Measurements from ENCODE around the gene MACF1. TPM values are rescaled to one million over a fixed set of nuclear protein-coding genes. Genes with fewer than 3 reads are reported as not detected.
"Not testable (repeated sequence)": the region's sequence is repeated elsewhere in the genome, so short reads cannot be mapped to it uniquely, and the experiment has no call there.

The MACF1 gene
- total RNA-seq, 2 experiments from 2014 or later = 248 to 252 TPM

DNA sequence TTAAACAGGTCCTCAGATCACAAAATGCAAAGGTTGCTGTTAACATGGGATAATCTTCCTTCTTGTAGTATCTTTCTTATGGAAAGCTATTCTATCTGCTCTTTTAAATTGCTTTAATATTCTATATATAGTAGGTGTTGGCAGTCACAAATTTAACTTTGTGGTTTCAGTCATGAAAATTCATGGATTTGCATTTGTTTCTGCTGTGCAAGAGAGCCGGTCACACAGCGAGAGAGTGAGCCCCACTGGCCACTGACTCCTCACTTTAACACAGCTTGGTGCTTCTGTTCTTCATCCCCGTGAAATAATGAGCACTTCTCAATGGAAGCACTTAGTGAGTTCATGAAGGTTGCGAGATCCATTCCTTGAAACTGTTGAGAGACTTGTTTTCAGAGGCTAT lies 268.8 kb downstream of the MACF1 start:
- ATAC-seq (ENCODE audit: poor library complexity) (no peak), DNase-seq (no peak)
- Mint-ChIP-seq H3K27me3 (no peaks in the 10 kb centered on the region), H3K36me3 (ENCODE audit: low read depth) (peaks cover 80% of the 10 kb centered on the region), H3K4me1 (ENCODE audit: low read depth) (no peaks in the 10 kb centered on the region), H3K27ac (no peak overlapping the region), H3K9me3 (no peaks in the 10 kb centered on the region), H3K4me3 (no peak overlapping the region)
- Histone ChIP-seq H3K4me3 (ENCODE audit: low read length) (no peak overlapping the region), H3K4me1 (ENCODE audit: insufficient read depth, low read length) (no peaks in the 10 kb centered on the region), H3K9me3 (ENCODE audit: control insufficient read depth in 1 of 2, insufficient read depth in 1 of 2, low read length in 2 of 2) (no peaks in the 10 kb centered on the region), H3K27me3 (ENCODE audit: control insufficient read depth in 1 of 2, insufficient read depth in 2 of 2, low read length in 2 of 2) (no peaks in the 10 kb centered on the region), H3K36me3 (ENCODE audit: insufficient read depth, low read length) (peaks cover 61% of the 10 kb centered on the region), H3K27ac (ENCODE audit: low read depth in 1 of 2, low read length in 2 of 2) (no peak overlapping the region)
- intact Hi-C loops (cut with DNase I, micrococcal nuclease) = no loop called here
- TF ChIP-seq CTCF (IDR thresholded peaks at IDR 0.05) = no peak
- POLR2A ChIA-PET = no interaction called here
- CTCF ChIA-PET = no interaction called here

GRCh38 chr1:39474810-39475209 lies 270.3 kb downstream of the MACF1 start:
- Mint-ChIP-seq H3K36me3 (ENCODE audit: low read depth) (peaks cover 78% of the 10 kb centered on the region), H3K9me3 (no peaks in the 10 kb centered on the region), H3K27ac (no peak overlapping the region), H3K4me1 (ENCODE audit: low read depth) (no peaks in the 10 kb centered on the region), H3K4me3 (no peak overlapping the region), H3K27me3 (no peaks in the 10 kb centered on the region)
- no peak for TF ChIP-seq CTCF (IDR thresholded peaks at IDR 0.05)
- ATAC-seq (ENCODE audit: poor library complexity) (no peak), DNase-seq (no peak)
- Histone ChIP-seq H3K27ac (ENCODE audit: low read depth in 1 of 2, low read length in 2 of 2) (no peak overlapping the region), H3K4me1 (ENCODE audit: insufficient read depth, low read length) (no peaks in the 10 kb centered on the region), H3K4me3 (ENCODE audit: low read length) (no peak overlapping the region), H3K9me3 (ENCODE audit: control insufficient read depth in 1 of 2, insufficient read depth in 1 of 2, low read length in 2 of 2) (no peaks in the 10 kb centered on the region), H3K36me3 (ENCODE audit: insufficient read depth, low read length) (peaks cover 61% of the 10 kb centered on the region), H3K27me3 (ENCODE audit: control insufficient read depth in 1 of 2, insufficient read depth in 2 of 2, low read length in 2 of 2) (no peaks in the 10 kb centered on the region)
- ChIA-PET POLR2A (no interaction called here), CTCF (no interaction called here)
- intact Hi-C loops (cut with DNase I, micrococcal nuclease) = no loop called here

- H3K36me3 Mint-ChIP-seq (ENCODE audit: low read depth) = peaks cover 80% of the 10 kb centered on the region
- ATAC-seq (ENCODE audit: poor library complexity); H3K27me3 ChIP-seq (ENCODE audit: control insufficient read depth in 1 of 2, insufficient read depth in 2 of 2, low read length in 2 of 2); H3K4me3 Mint-ChIP-seq; H3K27ac Mint-ChIP-seq; CTCF ChIA-PET; H3K4me1 Mint-ChIP-seq (ENCODE audit: low read depth); H3K9me3 ChIP-seq (ENCODE audit: control insufficient read depth in 1 of 2, insufficient read depth in 1 of 2, low read length in 2 of 2); H3K9me3 Mint-ChIP-seq; H3K4me3 ChIP-seq (ENCODE audit: low read length); POLR2A ChIA-PET; H3K27me3 Mint-ChIP-seq; H3K27ac ChIP-seq (ENCODE audit: low read depth in 1 of 2, low read length in 2 of 2); DNase-seq; H3K4me1 ChIP-seq (ENCODE audit: insufficient read depth, low read length); intact Hi-C loops (cut with DNase I, micrococcal nuclease): not testable (repeated sequence)
- peaks cover 63% of the 10 kb centered on the region for H3K36me3 ChIP-seq (ENCODE audit: insufficient read depth, low read length)
Measured at GRCh38 chr1:39475551-39475950, 271.1 kb downstream of the MACF1 start.

GRCh38 chr1:39478126-39478915 lies 273.8 kb downstream of the MACF1 start:
- ATAC-seq (ENCODE audit: poor library complexity) = no peak
- ChIA-PET CTCF (no interaction called here), POLR2A (no interaction called here)
- Histone ChIP-seq H3K9me3 (ENCODE audit: control insufficient read depth in 1 of 2, insufficient read depth in 1 of 2, low read length in 2 of 2) (no peaks in the 10 kb centered on the region), H3K4me3 (ENCODE audit: low read length) (no peak overlapping the region), H3K27ac (ENCODE audit: low read depth in 1 of 2, low read length in 2 of 2) (no peak overlapping the region), H3K4me1 (ENCODE audit: insufficient read depth, low read length) (no peaks in the 10 kb centered on the region), H3K36me3 (ENCODE audit: insufficient read depth, low read length) (peaks cover 72% of the 10 kb centered on the region), H3K27me3 (ENCODE audit: control insufficient read depth in 1 of 2, insufficient read depth in 2 of 2, low read length in 2 of 2) (no peaks in the 10 kb centered on the region)
- H3K27me3 Mint-ChIP-seq = no peaks in the 10 kb centered on the region
- DNase-seq = no peak
- H3K9me3 Mint-ChIP-seq = no peaks in the 10 kb centered on the region
- H3K36me3 Mint-ChIP-seq (ENCODE audit: low read depth) = peaks cover 77% of the 10 kb centered on the region
- no peak overlapping the region for H3K4me3 Mint-ChIP-seq
- intact Hi-C loops (cut with DNase I, micrococcal nuclease) = no loop called here
- H3K27ac Mint-ChIP-seq = no peak overlapping the region
- no peak for TF ChIP-seq CTCF (IDR thresholded peaks at IDR 0.05)
- no peaks in the 10 kb centered on the region for H3K4me1 Mint-ChIP-seq (ENCODE audit: low read depth)
